ENCODE data around the gene GPLD1. TPM values are rescaled to one million over a fixed set of nuclear protein-coding genes. Genes with fewer than 3 reads are reported as not detected.
A peak's percentile ranks its signal among the peaks of the same experiment; 100 is the strongest.

The GPLD1 gene
- total RNA-seq, 6 donors from 2014 or later = 2.5 to 15.7 (median 7.3) TPM

DNA sequence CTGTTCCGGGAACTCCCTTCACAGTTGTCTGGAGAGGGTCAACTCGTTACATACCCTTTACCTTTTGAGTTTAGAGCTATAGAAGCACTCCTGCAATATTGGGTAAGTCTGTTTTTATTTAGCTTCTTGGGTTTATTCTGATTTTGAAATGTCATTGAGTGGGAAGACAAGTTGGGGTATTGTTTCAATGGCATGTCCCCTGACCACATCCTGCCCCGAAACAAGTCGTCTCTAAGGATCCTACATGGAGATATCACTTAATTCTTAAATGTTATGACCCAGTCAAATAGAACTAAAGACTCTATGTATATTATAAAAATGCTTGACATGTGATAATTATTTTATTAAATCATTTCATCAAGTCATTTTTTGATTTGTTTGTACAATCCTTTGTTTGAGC lies 77.1 kb downstream of the GPLD1 start:
- H3K9me3 ChIP-seq = no peaks in the 10 kb centered on the region
- H3K27ac ChIP-seq = no peak overlapping the region
- WGBS, 2 donors = 90 to 93% methylated on average over 4 of the region's 4 CpGs
- H3K4me3 ChIP-seq = no peak overlapping the region
- peaks cover 19 to 85% (median 48%) of the 10 kb centered on the region in 4 donors for H3K36me3 ChIP-seq
- ATAC-seq (ENCODE audit: low FRiP score in 2 of 2) (no peak), DNase-seq (no peak)
- TF ChIP-seq POLR2A (IDR thresholded peaks at IDR 0.05) = no peak
- H3K27me3 ChIP-seq = no peaks in the 10 kb centered on the region
- no peaks in the 10 kb centered on the region for H3K4me1 ChIP-seq

DNA sequence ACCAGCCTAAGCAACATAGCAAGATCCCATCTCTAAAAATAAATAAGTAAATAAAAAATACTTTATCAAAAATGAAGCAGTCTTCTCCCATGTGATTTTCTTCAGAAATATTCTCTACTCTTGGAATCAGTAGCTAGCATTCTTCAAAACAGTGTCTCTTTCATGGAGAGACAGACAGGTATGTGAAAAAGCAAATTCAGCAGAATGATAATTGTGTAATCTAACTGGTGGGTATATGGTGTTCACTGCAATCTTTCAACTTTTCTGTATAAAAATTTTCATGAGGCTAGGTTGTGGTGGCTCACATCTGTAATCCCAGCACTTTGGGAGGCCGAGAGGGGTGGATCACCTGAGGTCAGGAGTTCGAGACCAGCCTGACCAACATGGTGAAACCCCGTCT lies 78.8 kb downstream of the GPLD1 start:
- TF ChIP-seq EP300 (IDR thresholded peaks at IDR 0.05) (no peak), POLR2A (IDR thresholded peaks at IDR 0.05) (no peak), CTCF (IDR thresholded peaks at IDR 0.05) (no peak), POLR2AphosphoS5 (IDR thresholded peaks at IDR 0.05) (no peak)
- Histone ChIP-seq H3K9me3 (no peaks in the 10 kb centered on the region), H3K27ac (no peak overlapping the region), H3K27me3 (no peaks in the 10 kb centered on the region), H3K36me3 (peaks cover 10 to 72% (median 41%) of the 10 kb centered on the region in 4 donors), H3K4me3 (no peak overlapping the region), H3K4me1 (peaks cover 0 to 3% (median 0%) of the 10 kb centered on the region in 4 donors)
- ATAC-seq (ENCODE audit: low FRiP score in 2 of 2) = no peak
- DNase-seq = no peak
- 96% methylated on average over 3 of the region's 3 CpGs for WGBS, 2 donors

GRCh38 chr6:24408719-24409410 lies 80.5 kb downstream of the GPLD1 start:
- no peaks in the 10 kb centered on the region for H3K27me3 ChIP-seq
- WGBS, 2 donors = 74 to 83% methylated on average over 2 of the region's 2 CpGs
- peaks cover 8 to 19% (median 10%) of the 10 kb centered on the region in 4 donors for H3K4me1 ChIP-seq
- TF ChIP-seq POLR2AphosphoS5 (IDR thresholded peaks at IDR 0.05) (no peak), CTCF (IDR thresholded peaks at IDR 0.05) (no peak), EP300 (IDR thresholded peaks at IDR 0.05) (no peak), POLR2A (IDR thresholded peaks at IDR 0.05) (no peak)
- peaks cover 10 to 58% (median 32%) of the 10 kb centered on the region in 4 donors for H3K36me3 ChIP-seq
- no peak for ATAC-seq (ENCODE audit: low FRiP score in 2 of 2)
- H3K4me3 ChIP-seq = no peak overlapping the region
- H3K9me3 ChIP-seq = no peaks in the 10 kb centered on the region
- no peak for DNase-seq
- no peak overlapping the region for H3K27ac ChIP-seq

- Histone ChIP-seq H3K27ac (no peak overlapping the region), H3K27me3 (no peaks in the 10 kb centered on the region), H3K4me3 (no peak overlapping the region), H3K4me1 (peaks cover 12 to 35% (median 17%) of the 10 kb centered on the region in 4 donors), H3K36me3 (peaks cover 0 to 30% (median 11%) of the 10 kb centered on the region in 4 donors), H3K9me3 (no peaks in the 10 kb centered on the region)
- no peak for TF ChIP-seq POLR2AphosphoS5 (IDR thresholded peaks at IDR 0.05)
- no peak for TF ChIP-seq EP300 (IDR thresholded peaks at IDR 0.05)
- TF ChIP-seq CTCF (IDR thresholded peaks at IDR 0.05) = no peak
- TF ChIP-seq POLR2A (IDR thresholded peaks at IDR 0.05) = no peak
- DNase-seq = no peak
- no peak for ATAC-seq (ENCODE audit: low FRiP score in 2 of 2)
- WGBS, 2 donors = 83 to 84% methylated on average over 5 of the region's 5 CpGs
Measured at GRCh38 chr6:24405262-24405661, 84.1 kb downstream of the GPLD1 start.

DNA sequence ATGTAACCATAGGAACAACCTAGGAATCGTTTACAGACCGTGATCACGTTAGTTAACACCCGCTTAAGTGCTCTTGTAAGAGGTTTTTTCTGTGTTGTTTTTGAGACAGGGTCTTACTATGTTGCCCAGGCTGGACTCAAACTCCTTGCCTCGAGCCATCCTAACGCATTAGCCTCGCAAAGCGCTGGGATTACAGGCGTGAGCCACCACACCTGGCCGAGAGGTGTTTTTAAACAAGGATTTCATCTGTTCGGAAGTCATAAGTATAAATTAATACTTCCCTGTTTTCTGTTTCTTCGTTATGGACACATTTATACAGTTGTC lies 85.9 kb downstream of the GPLD1 start:
- Histone ChIP-seq H3K4me3 (peak overlapping the region; percentile 78 to 98 (median 91)), H3K27me3 (no peaks in the 10 kb centered on the region), H3K9me3 (no peaks in the 10 kb centered on the region), H3K36me3 (peaks cover 0 to 14% (median 7%) of the 10 kb centered on the region in 4 donors), H3K27ac (peak overlapping the region; percentile 69 to 89 (median 80)), H3K4me1 (peaks cover 12 to 35% (median 17%) of the 10 kb centered on the region in 4 donors)
- TF ChIP-seq CTCF (IDR thresholded peaks at IDR 0.05) = no peak
- no peak for TF ChIP-seq POLR2AphosphoS5 (IDR thresholded peaks at IDR 0.05)
- no peak for TF ChIP-seq EP300 (IDR thresholded peaks at IDR 0.05)
- no peak for TF ChIP-seq POLR2A (IDR thresholded peaks at IDR 0.05)
- ATAC-seq (ENCODE audit: low FRiP score in 2 of 2) (no peak), DNase-seq (no peak)
- 5 to 9% methylated on average over 12 of the region's 12 CpGs for WGBS, 2 donors
